ENCODE results near the gene POLDIP2.

Gene POLDIP2

GRCh38 chr17:28315846-28316705, 41.3 kb downstream of the POLDIP2 start:
- no peak for DNase-seq (ENCODE audit: low read depth)

- no peak for DNase-seq (ENCODE audit: low read depth)
Measured at GRCh38 chr17:28313841-28314240, 43.5 kb downstream of the POLDIP2 start.

- DNase-seq (ENCODE audit: low read depth): no peak
Measured at GRCh38 chr17:28306954-28307401, 50.3 kb downstream of the POLDIP2 start.

- DNase-seq (ENCODE audit: low read depth): no peak
Measured at GRCh38 chr17:28298449-28298848, 58.9 kb downstream of the POLDIP2 start.
